Stomach (tissue), 4 donors: Measurements from ENCODE around the gene PPP1R1C.

ENCODE experiments used
- EP300 ChIP-seq: sonication (generic); formaldehyde crosslinking; IDR thresholded peaks from one replicate; pipeline ENCODE4 v1.6.1; 2017; ENCODE audit warnings: antibody characterized with exemption
- POLR2AphosphoS5 ChIP-seq, 3 donors: sonication (generic); formaldehyde crosslinking; IDR thresholded peaks; one replicate each; pipeline ENCODE4 v1.6.1; 2016; ENCODE audit warnings: antibody characterized with exemption in 3 of 3
- TF ChIP-seq, protein P1 (sequence below), 7 experiments: fragments of 450-650 bp in 4 of 7; fragments of 200-600 bp in 3 of 7; sonication (generic) in 3 of 7; IDR thresholded peaks; one replicate each; pipeline ENCODE4 v1.5.1; 2016 to 2019; ENCODE audit warnings: antibody characterized with exemption in 7 of 7, control low read depth in 2 of 7, mild to moderate bottlenecking in 1 of 7

DNA sequence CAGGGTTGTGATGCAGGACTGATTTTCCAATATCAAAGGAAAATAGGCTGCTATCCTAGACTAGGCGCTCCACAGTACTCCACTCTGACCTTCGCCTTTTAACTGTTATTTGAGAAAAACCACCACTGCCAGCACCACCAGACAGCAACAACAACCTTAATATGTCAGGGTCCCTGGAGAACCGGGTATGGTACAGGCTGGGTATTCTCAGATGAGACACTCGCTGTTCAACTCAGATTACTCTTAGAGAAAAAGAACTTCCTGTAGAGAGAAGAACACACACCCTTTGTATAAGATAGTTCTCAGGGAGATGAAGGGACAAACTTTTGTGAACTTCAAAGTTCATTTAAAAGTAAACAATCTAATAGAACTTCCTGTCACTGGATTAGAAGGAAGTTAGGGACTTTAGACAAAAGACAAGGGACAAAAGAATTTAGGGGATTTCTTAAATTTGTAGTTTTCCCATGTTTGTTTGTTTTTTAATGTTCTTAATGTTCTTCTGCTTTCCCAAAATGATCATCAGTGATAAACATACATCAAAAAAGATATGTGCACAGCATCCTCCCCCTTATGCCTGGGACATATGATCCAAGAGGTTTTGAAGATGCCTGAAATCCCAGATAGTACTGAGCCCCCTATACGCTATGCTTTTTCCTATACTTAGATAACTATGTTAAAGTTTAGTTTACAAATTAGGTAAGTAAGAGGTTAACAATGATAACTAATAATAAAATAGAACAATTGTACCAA, 41.3 kb upstream of the PPP1R1C start:
- TF ChIP-seq, protein P1, sequence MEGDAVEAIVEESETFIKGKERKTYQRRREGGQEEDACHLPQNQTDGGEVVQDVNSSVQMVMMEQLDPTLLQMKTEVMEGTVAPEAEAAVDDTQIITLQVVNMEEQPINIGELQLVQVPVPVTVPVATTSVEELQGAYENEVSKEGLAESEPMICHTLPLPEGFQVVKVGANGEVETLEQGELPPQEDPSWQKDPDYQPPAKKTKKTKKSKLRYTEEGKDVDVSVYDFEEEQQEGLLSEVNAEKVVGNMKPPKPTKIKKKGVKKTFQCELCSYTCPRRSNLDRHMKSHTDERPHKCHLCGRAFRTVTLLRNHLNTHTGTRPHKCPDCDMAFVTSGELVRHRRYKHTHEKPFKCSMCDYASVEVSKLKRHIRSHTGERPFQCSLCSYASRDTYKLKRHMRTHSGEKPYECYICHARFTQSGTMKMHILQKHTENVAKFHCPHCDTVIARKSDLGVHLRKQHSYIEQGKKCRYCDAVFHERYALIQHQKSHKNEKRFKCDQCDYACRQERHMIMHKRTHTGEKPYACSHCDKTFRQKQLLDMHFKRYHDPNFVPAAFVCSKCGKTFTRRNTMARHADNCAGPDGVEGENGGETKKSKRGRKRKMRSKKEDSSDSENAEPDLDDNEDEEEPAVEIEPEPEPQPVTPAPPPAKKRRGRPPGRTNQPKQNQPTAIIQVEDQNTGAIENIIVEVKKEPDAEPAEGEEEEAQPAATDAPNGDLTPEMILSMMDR (IDR thresholded peaks at IDR 0.05), result no peak
- TF ChIP-seq EP300 (no peak), POLR2AphosphoS5 (IDR thresholded peaks at IDR 0.05) (no peak)
